ENCODE measurements around the gene DLD.
"Not testable (repeated sequence)": the region's sequence is repeated elsewhere in the genome, so short reads cannot be mapped to it uniquely, and the experiment has no call there.

Gene DLD

DNA sequence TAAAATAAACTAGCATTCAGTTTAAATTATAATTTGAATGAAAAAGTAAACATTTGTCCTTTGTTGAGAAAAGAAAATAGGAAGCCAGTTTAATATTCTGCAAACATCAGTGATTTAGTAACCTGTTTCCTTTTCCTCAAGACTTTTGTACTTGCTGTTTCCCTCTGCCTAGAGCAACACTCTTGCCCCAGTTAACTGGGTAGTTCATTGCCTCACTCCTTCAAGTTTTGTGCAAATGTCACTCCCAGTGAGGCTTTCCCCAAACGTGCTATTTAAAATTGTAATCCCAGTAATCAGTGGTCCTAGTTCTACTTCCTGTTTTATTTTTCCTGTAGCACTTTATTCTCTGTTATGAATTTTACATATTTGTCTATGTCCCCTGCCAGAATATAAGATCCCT lies 23.8 kb downstream of the DLD start:
- Mint-ChIP-seq H3K9me3 (peaks cover 8% of the 10 kb centered on the region), H3K4me1 (ENCODE audit: low read depth) (peaks cover 34% of the 10 kb centered on the region), H3K27me3 (no peaks in the 10 kb centered on the region), H3K36me3 (ENCODE audit: low read depth) (peaks cover 89% of the 10 kb centered on the region), H3K4me3 (no peak overlapping the region), H3K27ac (no peak overlapping the region)
- intact Hi-C loops (cut with micrococcal nuclease): no loop called here

DNA sequence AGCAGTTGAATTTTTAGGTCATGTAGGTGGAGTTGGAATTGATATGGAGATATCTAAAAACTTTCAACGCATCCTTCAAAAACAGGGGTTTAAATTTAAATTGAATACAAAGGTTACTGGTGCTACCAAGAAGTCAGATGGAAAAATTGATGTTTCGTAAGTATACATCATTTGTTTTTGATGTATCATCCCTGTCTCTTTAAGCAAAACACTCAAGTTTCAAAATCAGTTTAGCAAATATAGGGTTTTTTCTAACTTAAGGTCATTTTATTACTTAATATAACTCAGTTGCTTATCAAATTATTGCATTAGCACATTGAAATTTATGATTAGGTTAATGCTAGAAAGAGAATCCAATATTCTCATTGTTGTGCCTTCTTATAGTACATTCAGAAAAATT lies 24.6 kb downstream of the DLD start:
- Mint-ChIP-seq H3K27ac (no peak overlapping the region), H3K4me1 (ENCODE audit: low read depth) (peaks cover 34% of the 10 kb centered on the region), H3K9me3 (peaks cover 8% of the 10 kb centered on the region), H3K27me3 (no peaks in the 10 kb centered on the region), H3K36me3 (ENCODE audit: low read depth) (peaks cover 89% of the 10 kb centered on the region), H3K4me3 (no peak overlapping the region)
- intact Hi-C loops (cut with micrococcal nuclease): no loop called here

DNA sequence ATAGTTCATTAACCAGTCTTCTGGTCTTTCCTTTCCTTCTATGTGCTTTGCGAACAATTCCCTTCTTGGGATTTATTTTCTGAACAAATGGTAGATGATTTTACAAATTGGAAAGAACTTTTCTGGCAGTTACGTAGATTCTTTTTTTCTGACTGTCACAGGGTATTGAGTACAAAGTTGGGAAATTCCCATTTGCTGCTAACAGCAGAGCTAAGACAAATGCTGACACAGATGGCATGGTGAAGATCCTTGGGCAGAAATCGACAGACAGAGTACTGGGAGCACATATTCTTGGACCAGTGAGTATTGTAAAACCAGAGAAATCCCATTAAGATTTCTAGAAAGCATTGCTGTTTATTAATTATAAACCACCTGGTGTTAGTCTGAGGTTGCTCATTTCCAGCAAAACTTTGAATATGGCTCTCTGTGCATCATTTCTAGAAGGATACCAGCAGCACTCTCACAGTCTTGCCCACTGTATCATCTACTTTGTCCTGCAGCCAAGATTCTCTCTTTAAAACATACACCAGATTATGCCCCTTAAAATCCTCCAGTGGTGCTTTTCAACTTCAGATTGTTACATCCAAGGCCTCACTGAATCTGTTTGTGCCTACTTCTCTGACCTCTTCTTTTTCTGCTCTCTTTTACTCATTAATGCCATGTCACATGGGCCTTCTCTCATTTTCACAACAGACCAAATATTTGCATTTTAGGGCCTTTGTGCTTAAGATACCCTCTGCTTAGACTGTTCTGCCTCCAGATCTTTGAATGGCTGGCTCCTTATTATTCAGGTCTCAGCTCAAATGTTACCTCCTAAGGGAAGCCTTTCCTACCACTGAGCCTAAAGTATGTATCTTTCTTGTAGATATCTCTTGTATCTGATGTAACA lies 27.0 kb downstream of the DLD start:
- H3K4me1 Mint-ChIP-seq (ENCODE audit: low read depth): peaks cover 19% of the 10 kb centered on the region
- intact Hi-C loops (cut with micrococcal nuclease): no loop called here
- H3K27ac Mint-ChIP-seq: no peak overlapping the region
- no peaks in the 10 kb centered on the region for H3K27me3 Mint-ChIP-seq
- H3K9me3 Mint-ChIP-seq: no peaks in the 10 kb centered on the region
- H3K4me3 Mint-ChIP-seq: no peak overlapping the region
- peaks cover 89% of the 10 kb centered on the region for H3K36me3 Mint-ChIP-seq (ENCODE audit: low read depth)

DNA sequence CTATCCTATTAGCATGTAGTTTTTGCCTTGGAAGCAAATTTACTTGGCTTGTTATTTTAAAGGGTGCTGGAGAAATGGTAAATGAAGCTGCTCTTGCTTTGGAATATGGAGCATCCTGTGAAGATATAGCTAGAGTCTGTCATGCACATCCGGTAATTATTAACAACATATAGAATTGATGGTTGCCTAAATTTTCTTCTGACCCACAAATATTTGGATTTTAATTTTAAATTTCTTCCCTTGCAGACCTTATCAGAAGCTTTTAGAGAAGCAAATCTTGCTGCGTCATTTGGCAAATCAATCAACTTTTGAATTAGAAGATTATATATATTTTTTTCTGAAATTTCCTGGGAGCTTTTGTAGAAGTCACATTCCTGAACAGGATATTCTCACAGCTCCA lies 28.0 kb downstream of the DLD start:
- intact Hi-C loops (cut with micrococcal nuclease): no loop called here

DNA sequence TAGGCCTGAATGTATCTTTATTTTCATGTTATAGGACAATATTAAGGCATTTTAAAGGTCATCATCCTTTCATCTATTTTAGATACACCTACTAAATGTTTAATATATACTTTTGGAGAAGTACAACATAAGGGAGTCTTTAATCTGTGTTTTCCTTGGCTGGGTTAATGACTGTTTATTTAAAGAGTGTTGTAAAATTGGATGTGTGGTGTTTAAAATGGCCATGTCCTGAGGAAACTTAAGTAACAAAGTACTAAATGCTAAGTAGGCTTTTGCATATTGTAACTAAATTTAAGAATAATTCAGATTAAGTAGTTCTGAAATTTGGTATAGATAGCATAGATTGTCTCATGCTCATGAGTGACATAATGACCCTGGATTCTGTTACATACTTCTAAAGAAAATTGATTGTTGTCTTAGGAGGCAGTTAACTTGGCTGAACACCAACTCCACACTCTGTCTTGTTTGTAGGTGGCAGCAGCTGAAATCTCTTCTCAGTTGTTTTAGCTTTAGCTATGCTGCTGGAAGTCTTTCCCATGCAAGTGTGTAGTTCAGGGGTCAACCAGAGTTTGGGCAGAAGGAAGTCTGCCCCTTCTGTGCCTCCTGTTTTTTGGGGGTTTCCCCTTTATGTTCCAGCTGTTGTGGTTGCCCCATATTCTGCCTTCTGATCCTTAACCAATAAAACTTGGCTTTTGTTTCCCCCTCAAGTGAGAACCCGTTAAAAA lies 29.2 kb downstream of the DLD start:
- Mint-ChIP-seq H3K27ac (no peak overlapping the region), H3K4me1 (ENCODE audit: low read depth) (no peaks in the 10 kb centered on the region), H3K36me3 (ENCODE audit: low read depth) (peaks cover 92% of the 10 kb centered on the region), H3K4me3 (no peak overlapping the region), H3K27me3 (no peaks in the 10 kb centered on the region), H3K9me3 (no peaks in the 10 kb centered on the region)
- intact Hi-C loops (cut with micrococcal nuclease): no loop called here

More for the DNA sequence above, 28.0 kb downstream of the DLD start:
- Mint-ChIP-seq H3K27me3 (no peaks in the 10 kb centered on the region), H3K9me3 (no peaks in the 10 kb centered on the region), H3K4me1 (ENCODE audit: low read depth) (peaks cover 9% of the 10 kb centered on the region), H3K4me3 (no peak overlapping the region), H3K27ac (no peak overlapping the region), H3K36me3 (ENCODE audit: low read depth) (peaks cover 89% of the 10 kb centered on the region)

DNA sequence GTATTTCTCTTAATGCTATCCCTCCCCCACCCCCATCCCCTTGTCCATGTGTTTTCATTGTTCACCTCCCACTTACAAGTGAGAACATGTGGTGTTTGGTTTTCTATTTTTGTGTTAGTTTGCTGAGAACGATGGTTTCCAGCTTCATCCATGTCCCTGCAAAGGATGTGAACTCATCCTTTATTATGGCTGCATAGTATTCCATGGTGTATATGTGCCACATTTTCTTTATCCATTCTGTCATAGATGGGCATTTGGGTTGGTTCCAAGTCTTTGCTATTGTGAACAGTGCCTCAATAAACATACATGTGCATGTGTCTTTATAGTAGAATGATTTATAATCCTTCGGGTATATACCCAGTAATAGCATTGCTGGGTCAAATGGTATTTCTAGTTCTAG lies 30.8 kb downstream of the DLD start:
- H3K9me3 Mint-ChIP-seq; H3K27me3 Mint-ChIP-seq; H3K27ac Mint-ChIP-seq; H3K4me3 Mint-ChIP-seq; intact Hi-C loops (cut with micrococcal nuclease); H3K4me1 Mint-ChIP-seq (ENCODE audit: low read depth): not testable (repeated sequence)
- H3K36me3 Mint-ChIP-seq (ENCODE audit: low read depth): peaks cover 97% of the 10 kb centered on the region

DNA sequence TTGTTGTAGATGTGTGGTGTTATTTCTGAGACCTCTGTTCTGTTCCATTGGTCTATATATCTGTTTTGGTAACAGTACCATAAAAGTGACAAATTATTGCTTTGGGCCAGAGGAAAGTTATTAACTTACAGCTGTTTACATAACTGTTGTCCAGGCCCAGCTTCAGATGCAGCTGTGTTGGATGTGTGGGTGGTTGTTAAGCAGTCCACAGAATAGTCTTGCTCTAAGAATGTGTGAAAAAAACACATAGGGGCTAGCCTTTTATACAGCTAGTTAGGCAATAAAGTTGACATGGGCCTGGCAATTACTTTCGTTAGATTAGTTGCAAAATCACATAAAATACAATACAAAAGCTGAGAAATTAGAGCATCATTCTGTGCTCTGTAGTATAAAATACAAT lies 31.9 kb downstream of the DLD start:
- intact Hi-C loops (cut with micrococcal nuclease): no loop called here
- Mint-ChIP-seq H3K36me3 (ENCODE audit: low read depth) (peaks cover 96% of the 10 kb centered on the region), H3K4me3 (no peak overlapping the region), H3K4me1 (ENCODE audit: low read depth) (no peaks in the 10 kb centered on the region), H3K27me3 (no peaks in the 10 kb centered on the region), H3K27ac (no peak overlapping the region), H3K9me3 (no peaks in the 10 kb centered on the region)

DNA sequence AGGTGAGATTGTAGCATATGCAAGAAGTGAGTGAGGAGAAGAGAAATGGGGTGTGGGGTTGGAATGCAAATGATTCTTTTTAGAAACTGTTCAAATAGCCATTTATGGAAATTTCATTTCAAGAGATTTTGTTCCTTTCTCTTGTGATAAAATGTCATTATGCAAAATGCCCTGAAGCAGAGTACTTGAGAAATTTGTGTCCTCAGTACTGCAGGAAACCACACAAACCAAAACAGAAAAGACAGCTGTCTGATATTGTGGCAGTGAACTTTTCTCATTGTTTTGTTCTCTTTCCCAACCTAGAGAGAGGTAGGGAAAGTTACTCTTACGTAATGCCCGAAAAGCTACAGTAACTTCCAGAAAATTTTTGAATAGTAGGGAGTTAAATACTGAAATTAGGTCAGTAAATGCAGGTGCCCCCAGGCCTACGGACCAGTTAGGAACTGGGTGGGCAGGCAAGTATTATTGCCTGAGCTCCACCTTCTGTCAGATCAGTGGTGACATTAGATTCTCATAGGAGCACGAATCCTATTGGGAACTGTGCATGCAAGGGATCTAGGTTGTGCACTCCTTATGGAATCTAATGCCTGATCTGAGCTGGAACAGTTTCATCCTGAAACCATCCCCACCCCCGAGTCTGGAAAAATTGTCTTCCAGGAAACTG lies 34.0 kb downstream of the DLD start:
- no peak overlapping the region for H3K4me3 Mint-ChIP-seq
- H3K27me3 Mint-ChIP-seq: no peaks in the 10 kb centered on the region
- intact Hi-C loops (cut with micrococcal nuclease): no loop called here
- H3K4me1 Mint-ChIP-seq (ENCODE audit: low read depth): no peaks in the 10 kb centered on the region
- no peaks in the 10 kb centered on the region for H3K9me3 Mint-ChIP-seq
- H3K27ac Mint-ChIP-seq: no peak overlapping the region
- H3K36me3 Mint-ChIP-seq (ENCODE audit: low read depth): peaks cover 94% of the 10 kb centered on the region

DNA sequence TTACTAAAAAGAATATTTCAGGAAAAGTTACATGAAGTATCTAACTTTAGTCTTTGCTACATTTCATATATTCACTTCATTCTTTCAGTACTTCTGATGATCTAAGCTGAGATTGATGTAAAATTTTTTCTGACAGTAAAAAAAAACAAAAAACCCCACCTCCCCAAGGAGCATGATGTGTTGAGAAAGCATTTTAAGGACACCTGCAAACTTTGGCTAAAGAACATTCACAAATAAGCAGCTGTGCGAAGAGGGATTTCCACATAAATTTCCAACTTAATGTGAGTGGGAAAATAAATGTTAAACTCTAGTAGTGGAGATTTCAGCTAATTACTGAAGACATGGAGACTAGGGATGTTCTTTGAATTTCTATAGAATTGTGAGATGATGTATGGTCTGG lies 35.5 kb downstream of the DLD start:
- Mint-ChIP-seq H3K4me3 (no peak overlapping the region), H3K4me1 (ENCODE audit: low read depth) (no peaks in the 10 kb centered on the region), H3K27me3 (no peaks in the 10 kb centered on the region), H3K27ac (no peak overlapping the region), H3K9me3 (no peaks in the 10 kb centered on the region), H3K36me3 (ENCODE audit: low read depth) (peaks cover 86% of the 10 kb centered on the region)
- intact Hi-C loops (cut with micrococcal nuclease): no loop called here

DNA sequence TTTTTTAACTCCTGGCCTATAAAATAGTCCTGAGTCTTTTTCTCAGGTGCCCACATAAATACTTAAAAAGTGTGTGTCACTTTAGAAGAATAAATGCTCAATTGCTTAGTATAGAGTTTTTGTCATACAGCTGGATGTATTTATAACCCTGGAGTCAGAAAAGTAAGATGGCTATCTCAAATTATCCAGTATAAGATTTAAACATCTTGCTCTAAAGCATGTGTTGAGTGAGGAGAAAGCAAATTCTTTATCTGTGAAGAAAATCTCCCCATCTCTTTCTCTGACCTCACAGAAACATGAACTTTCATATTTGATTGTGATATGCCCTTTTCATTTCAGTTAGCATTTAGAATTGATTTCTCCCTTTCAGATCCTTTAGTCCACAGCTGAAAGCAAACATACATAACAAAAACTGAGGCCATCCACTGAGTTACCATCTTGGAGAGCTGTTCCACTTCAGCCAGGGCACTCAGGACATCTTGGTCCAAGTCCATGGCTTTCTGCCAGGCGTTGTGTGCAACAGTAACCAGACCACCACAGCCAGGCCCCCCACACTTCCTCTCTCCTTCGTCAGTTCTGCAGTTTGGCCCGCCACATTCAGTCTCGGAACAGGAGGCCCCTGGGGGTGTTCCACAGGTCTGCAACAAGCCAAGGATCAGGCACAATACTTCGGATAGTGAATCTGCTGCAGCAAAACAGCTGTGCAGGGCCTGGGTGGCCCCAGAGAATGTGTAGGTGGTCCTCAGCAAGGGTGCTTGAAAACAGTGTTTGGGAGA lies 40.9 kb downstream of the DLD start:
- H3K9me3 Mint-ChIP-seq: no peaks in the 10 kb centered on the region
- H3K4me1 Mint-ChIP-seq (ENCODE audit: low read depth): no peaks in the 10 kb centered on the region
- intact Hi-C loops (cut with micrococcal nuclease): no loop called here
- H3K27me3 Mint-ChIP-seq: no peaks in the 10 kb centered on the region
- H3K27ac Mint-ChIP-seq: no peak overlapping the region
- no peak overlapping the region for H3K4me3 Mint-ChIP-seq
- peaks cover 61% of the 10 kb centered on the region for H3K36me3 Mint-ChIP-seq (ENCODE audit: low read depth)

DNA sequence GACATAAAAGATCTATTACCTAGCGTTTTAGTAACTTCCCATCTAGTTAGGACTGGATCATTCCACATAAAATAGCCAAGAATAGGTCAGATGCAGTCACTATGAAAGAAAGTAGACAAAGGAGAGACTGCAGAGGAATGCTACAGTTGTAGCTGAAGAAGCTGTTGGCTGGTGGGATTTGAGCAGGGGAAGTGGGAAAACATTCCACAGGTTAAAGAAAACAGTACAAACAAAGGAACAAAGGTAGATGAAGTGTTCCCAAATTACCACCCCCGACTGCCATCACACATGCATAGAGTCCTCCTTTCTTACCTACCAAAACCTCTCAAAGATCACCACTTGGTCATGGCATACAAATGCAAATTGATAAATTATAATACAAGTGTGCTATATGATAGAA lies 41.8 kb downstream of the DLD start:
- Mint-ChIP-seq H3K27ac (no peak overlapping the region), H3K9me3 (no peaks in the 10 kb centered on the region), H3K4me1 (ENCODE audit: low read depth) (no peaks in the 10 kb centered on the region), H3K36me3 (ENCODE audit: low read depth) (peaks cover 53% of the 10 kb centered on the region), H3K27me3 (no peaks in the 10 kb centered on the region), H3K4me3 (no peak overlapping the region)
- intact Hi-C loops (cut with micrococcal nuclease): no loop called here

DNA sequence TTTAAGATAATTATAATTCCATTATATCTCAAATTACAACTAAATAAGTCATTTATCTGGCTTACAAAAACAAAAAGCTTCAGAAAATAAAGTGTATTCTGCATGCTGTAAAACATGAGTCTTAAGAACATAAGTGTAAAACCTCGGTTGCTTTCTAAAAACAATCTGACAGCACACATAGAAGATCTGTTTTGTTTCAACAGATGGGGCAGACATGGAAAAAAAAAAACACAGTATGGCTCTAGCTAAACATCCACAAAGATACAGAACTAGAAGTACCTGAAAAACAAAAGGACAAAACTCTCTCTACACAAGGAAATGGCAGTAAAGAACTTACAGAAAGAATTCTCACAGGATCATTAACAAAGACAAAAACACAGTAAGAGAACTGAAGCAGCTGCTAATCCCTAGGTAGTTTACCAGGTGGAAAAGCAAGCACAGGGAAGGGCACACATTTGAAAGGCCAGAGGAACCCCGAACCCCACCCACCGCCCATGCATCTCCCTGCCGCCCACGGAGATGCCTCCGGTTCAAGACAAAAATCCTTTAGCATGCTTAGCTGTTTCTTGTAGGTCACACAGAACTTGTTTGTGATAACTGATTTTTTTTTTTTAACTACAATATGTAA lies 42.5 kb downstream of the DLD start:
- Mint-ChIP-seq H3K4me3 (no peak overlapping the region), H3K27me3 (no peaks in the 10 kb centered on the region), H3K4me1 (ENCODE audit: low read depth) (no peaks in the 10 kb centered on the region), H3K36me3 (ENCODE audit: low read depth) (peaks cover 50% of the 10 kb centered on the region), H3K9me3 (no peaks in the 10 kb centered on the region), H3K27ac (no peak overlapping the region)
- intact Hi-C loops (cut with micrococcal nuclease): no loop called here

DNA sequence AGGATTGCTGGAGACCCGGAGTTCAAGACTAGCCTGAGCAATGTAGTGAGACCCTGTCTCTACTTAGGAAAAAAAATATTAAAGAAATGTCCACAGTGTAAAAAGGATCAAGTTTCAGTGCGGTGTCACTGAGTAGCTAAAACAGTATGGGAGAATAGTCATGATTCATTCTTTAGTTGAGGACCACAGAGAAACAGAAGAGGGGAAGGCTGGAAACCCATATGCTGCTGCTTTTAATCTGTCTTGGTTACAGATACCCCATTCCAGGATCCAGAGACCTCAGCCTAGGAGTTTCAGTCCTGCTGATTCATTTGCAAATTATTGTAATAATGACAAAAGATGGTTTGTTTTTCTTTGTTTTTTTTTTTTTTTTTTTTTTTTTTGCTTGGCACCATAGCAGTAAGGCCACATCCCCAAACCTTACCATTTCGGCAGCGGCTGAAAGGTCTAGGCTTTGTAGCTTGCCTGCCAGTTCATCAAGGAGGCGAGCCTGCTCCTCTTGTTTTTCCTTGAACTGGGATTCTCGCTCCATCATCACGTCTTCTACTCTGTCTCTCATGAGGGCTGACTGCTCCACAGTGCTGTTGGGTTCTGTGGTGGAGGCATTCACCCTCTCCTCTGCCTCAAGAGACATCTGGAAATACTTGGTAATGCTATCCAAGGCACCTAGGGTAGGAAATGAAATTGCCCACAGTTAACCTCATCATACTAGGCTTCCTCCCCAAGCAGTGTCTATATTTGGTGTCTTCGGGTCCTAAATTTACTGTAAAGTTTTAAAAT lies 44.2 kb downstream of the DLD start:
- no peaks in the 10 kb centered on the region for H3K27me3 Mint-ChIP-seq
- no peaks in the 10 kb centered on the region for H3K4me1 Mint-ChIP-seq (ENCODE audit: low read depth)
- H3K27ac Mint-ChIP-seq: no peak overlapping the region
- intact Hi-C loops (cut with micrococcal nuclease): no loop called here
- peaks cover 43% of the 10 kb centered on the region for H3K36me3 Mint-ChIP-seq (ENCODE audit: low read depth)
- no peak overlapping the region for H3K4me3 Mint-ChIP-seq
- H3K9me3 Mint-ChIP-seq: no peaks in the 10 kb centered on the region

Data from dendritic cell treated with granulocyte-macrophage colony-stimulating factor and Interleukin-4, amounts not matched to agents 40 ng/mL and 50 ng/mL, for 4 days (primary cell).